HL-60 (cell line): ENCODE measurements around the gene SLC35E4.

Experiments
- DNase-seq, 2 experiments: peaks; one replicate each; pipeline ENCODE4 v3.0.0-alpha.2; 2010 to 2020; ENCODE audit warnings: low read depth in 1 of 2, low spot score in 1 of 2
- H3K27ac ChIP-seq: fragments of 250-450 bp; sonication (Bioruptor Pico); replicated peaks from 2 replicates; pipeline ENCODE4 v1.5.1; 2020; ENCODE audit warnings: mild to moderate bottlenecking, moderate library complexity
- H3K27me3 ChIP-seq: fragments of 250-450 bp; sonication (Bioruptor Pico); 2 replicates; pipeline ENCODE4 v1.5.1; 2021; ENCODE audit warnings: mild to moderate bottlenecking, moderate library complexity; ENCODE audit not compliant: insufficient read depth, poor library complexity, severe bottlenecking
- H3K4me3 ChIP-seq: replicated peaks from 2 replicates; pipeline ENCODE4 v1.5.1; 2011; ENCODE audit warnings: mild to moderate bottlenecking, control low read depth, low read length; ENCODE audit not compliant: insufficient read depth
- CTCF ChIP-seq: IDR thresholded peaks from one replicate; pipeline ENCODE4 v1.5.1; 2011; ENCODE audit warnings: low read length, control low read depth, inconsistent platforms; ENCODE audit not compliant: insufficient read depth
- GABPA ChIP-seq: IDR thresholded peaks from 2 replicates; pipeline ENCODE4 v1.6.1; 2012; ENCODE audit warnings: low read depth
- POLR2AphosphoS5 ChIP-seq: IDR thresholded peaks from 2 replicates; pipeline ENCODE4 v1.6.1; 2012; ENCODE audit warnings: low read depth
- REST ChIP-seq: IDR thresholded peaks from 2 replicates; pipeline ENCODE4 v1.6.1; 2012; ENCODE audit warnings: low read depth; ENCODE audit not compliant: insufficient replicate concordance
- SPI1 ChIP-seq: IDR thresholded peaks from 2 replicates; pipeline ENCODE4 v1.6.1; 2012; ENCODE audit warnings: low read depth, mild to moderate bottlenecking, borderline replicate concordance

SLC35E4 gene

GRCh38 chr22:30655532-30655931 lies 20.0 kb downstream of the SLC35E4 start:
- no peak for DNase-seq
- H3K27ac ChIP-seq, result no peak overlapping the region
- TF ChIP-seq POLR2AphosphoS5 (no peak), SPI1 (no peak), CTCF (no peak), GABPA (no peak), REST (no peak)

GRCh38 chr22:30662040-30662439 lies 26.5 kb downstream of the SLC35E4 start:
- no peak overlapping the region for H3K4me3 ChIP-seq
- TF ChIP-seq CTCF (no peak), POLR2AphosphoS5 (no peak), GABPA (no peak), REST (no peak), SPI1 (no peak)
- DNase-seq, result no peak

More at GRCh38 chr22:30655532-30655931, 20.0 kb downstream of the SLC35E4 start:
- Histone ChIP-seq H3K27me3 (no peaks in the 10 kb centered on the region), H3K4me3 (no peak overlapping the region)

GRCh38 chr22:30664798-30665197 lies 29.2 kb downstream of the SLC35E4 start:
- Histone ChIP-seq H3K27ac (no peak overlapping the region), H3K4me3 (no peak overlapping the region), H3K27me3 (peaks cover 3% of the 10 kb centered on the region)
- DNase-seq, result no peak
- no peak for TF ChIP-seq GABPA

More at GRCh38 chr22:30662040-30662439, 26.5 kb downstream of the SLC35E4 start:
- no peaks in the 10 kb centered on the region for H3K27me3 ChIP-seq
- H3K27ac ChIP-seq, result no peak overlapping the region

- Histone ChIP-seq H3K27me3 (peaks cover 3% of the 10 kb centered on the region), H3K4me3 (no peak overlapping the region), H3K27ac (no peak overlapping the region)
- TF ChIP-seq POLR2AphosphoS5 (no peak), GABPA (no peak), REST (no peak), CTCF (no peak)
- no peak for DNase-seq
Measured at GRCh38 chr22:30665266-30665665, 29.7 kb downstream of the SLC35E4 start.
